GM03348 (cell line): Measurements from ENCODE around the gene SORCS3.

Source experiments
- DNase-seq: peaks from one replicate; pipeline ENCODE4 v3.0.0; 2012; ENCODE audit warnings: low spot score

SORCS3 gene

DNA sequence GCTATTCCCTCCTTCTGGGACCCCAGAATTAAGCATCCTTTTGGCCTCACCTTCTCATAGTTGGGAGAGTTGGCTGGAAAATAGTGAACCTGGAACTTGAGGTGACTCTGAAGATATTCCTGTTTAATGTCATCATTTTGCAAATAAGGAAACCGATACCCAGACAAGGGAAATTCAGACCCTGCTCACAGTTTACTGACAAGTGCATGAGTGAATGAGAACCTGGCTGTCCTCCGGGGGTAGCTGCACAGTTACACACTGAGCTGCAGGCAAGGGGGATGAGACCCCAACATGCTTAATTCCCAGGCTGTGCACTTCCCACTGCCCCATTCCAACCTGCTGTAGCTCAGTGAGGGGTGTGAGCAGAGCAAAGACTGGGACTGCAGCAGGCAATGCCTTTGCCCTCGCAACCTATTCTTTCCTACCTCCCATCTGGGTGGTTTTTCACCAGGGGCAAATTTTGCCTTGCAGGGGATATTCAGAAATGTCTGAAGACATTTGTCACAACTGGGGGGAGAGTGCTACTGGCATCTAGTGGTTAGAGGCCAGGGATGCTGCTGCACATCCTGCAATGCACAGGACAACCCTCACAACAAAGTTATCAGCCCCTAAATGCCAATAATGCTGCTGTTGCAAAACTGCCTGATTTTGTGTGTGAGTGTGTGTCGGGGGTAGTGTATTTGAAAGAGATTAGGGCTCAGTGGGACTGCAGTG is 136.2 kb downstream of the SORCS3 start:
- no peak for DNase-seq

GRCh38 chr10:104778371-104778770 is 137.3 kb downstream of the SORCS3 start:
- DNase-seq = no peak

DNA sequence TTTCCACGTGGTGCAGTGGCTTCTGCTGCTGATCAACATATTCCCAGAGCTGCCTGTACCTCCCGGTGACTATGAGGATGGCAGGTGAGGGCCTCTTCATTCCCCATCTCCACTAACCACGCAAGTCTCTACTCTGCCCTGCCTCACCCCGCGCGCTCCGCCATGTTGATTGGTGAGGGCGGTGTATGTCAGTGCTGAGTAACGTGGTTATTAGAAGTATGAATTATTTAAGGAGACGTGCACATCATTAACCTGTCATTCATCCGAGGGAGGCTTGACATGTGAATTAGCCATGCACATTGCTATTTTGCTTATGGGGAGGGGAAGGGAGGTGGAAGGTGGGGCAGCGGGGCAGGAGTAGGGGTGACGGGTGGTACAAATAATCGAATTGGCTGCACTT is 138.6 kb downstream of the SORCS3 start:
- DNase-seq = no peak

DNA sequence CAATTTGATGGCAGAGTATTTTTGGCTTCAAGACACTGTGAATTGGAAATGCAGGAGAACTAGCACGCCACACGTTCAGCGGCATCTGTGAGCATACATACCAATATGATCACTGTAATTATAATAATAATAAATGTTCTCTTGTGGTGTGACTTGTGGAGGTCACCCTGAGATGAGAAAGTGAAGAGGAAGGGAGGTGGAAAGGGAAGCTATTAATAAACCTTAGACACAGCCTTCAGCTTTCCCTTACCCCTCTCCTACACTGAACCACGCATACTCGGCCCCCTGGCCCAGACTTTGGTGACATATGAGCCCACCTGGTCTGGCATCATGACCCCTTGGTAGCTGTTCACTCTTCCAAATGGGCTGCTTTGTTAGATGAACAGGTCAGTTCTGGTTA is 139.1 kb downstream of the SORCS3 start:
- no peak for DNase-seq

GRCh38 chr10:104780946-104781595 is 140.0 kb downstream of the SORCS3 start:
- DNase-seq = no peak

DNA sequence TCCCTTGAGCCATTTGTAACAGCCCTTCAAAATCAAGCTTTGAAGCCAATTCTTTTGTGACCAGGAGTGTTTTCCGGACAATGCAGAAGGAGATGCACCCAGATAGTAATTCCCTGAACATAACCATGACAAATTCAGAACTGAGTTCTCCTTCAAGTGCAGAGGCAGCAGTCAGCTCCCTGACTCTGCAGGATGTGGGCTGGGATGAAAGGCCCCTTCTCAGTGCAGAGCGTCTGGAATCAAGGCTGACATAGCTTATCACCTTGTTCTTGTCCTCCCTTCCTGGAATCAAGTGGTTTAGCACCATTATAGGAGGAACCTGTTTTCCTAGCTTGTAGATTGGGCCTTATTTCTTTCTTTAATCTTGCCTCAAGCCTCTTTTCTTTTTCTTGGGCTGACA is 143.4 kb downstream of the SORCS3 start:
- DNase-seq = no peak

DNA sequence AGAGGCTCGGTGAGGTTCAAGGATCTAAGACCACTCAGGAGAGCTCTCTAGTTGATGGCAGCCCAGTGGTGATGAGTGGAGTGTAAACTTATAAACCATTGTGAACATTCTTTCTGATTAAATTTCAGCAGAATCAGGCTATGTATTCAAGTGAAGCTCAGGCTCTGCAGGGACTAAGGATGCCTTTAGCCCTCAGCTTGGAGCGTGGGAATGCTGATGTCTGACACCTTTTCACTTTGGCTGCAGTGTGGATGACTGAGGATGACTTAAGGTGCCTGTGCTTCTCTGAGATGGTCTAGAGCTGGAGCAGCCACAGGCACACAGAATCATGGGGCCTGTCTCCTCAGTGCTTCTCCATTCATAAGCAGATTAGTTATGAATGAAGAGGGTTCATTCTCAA is 150.4 kb downstream of the SORCS3 start:
- no peak for DNase-seq

- DNase-seq = no peak
These were observed 154.3 kb downstream of the SORCS3 start for GRCh38 chr10:104795411-104795810.

DNA sequence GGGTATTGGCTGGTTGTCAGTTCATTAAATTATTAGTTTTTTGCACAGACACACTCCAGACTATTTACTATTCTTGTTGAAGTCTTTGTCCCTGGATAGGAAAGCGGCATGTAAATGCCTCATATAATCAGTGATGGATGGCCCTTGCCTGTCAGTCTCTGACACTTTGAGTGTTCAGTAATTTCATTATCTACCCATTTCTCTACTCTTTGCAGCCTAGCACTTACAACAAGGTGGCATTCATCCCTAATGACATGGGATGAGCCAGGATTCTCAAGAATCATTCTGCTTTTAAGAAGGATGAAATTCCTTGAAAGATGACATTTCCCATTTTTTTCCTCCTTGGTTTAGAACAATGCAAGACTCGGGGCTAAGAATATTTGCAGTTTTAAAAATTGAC is 155.7 kb downstream of the SORCS3 start:
- no peak for DNase-seq

- no peak for DNase-seq
These were observed 161.9 kb downstream of the SORCS3 start for GRCh38 chr10:104802941-104803340.

DNA sequence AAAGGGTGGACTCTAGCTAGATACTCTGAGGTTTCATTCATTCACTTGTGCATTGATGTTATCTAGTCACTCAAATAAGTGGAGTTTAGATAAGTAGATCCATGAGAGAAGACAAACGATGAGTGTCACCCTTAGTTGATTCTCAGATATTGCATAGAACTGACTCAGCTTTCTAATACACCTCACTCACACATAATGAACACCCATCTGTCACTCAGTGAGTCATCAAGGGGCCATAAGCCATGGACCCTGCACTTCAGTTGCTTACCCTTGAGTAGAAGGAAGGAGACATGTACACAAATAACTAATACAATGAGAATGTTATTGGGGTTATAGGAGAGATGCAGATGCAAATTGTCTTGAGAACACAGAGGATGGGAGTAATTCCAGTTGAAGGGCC is 163.8 kb downstream of the SORCS3 start:
- no peak for DNase-seq

- no peak for DNase-seq
These were observed 165.7 kb downstream of the SORCS3 start for GRCh38 chr10:104806801-104807200.

DNA sequence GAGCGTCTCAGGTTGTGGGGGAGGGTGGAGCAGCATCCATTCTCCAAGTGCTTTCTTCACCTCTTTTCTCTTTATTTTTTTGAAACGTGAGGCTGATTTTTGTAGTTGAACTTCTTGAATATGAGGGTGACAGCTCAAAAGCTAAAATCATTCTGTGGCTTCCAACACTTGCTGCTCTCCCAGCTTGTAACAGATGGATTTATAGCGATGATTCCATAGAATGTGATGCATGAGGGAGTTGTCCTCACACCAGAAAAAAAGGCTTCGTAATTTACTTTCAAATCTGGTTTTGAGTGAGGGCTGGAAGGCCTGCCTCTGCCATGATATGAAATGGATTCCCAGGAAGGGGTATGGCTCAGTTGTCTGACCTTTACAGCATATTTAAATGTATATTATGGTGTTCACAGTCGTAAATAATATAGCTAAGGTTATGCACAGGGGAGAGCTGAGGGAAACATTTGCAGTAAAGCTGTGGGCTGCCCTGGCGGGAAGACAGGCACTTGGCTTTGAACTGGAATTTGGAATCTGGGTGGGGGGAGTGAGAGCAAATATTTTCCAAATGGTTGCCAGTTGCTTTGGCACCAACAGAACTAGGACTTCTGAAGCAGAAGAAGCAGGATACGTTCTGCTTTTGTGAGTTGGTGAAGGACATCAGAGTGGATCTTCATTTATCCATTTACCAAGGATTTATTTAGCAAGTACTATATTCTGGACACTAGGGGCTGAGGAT is 166.7 kb downstream of the SORCS3 start:
- no peak for DNase-seq

- no peak for DNase-seq
These were observed 168.4 kb downstream of the SORCS3 start for GRCh38 chr10:104809288-104810090.

DNA sequence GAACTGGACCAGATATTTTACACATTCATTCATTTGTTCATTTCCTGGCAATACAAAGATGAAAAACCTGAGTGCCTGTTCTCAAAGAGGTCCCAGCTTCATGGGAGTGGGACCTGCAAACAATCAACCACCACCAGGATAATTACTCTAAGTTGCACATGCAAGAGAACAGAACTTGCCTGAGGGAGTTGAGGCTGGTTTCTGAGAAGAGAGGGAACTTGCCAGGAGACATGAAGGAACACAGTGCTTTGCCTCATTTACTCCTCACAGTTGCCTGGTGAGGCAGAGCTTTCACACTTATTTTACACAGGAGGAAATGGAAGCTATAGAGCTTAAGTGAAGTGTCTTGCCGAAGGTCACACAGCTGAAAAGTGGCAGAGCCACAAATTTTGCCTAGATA is 170.1 kb downstream of the SORCS3 start:
- DNase-seq = no peak

DNA sequence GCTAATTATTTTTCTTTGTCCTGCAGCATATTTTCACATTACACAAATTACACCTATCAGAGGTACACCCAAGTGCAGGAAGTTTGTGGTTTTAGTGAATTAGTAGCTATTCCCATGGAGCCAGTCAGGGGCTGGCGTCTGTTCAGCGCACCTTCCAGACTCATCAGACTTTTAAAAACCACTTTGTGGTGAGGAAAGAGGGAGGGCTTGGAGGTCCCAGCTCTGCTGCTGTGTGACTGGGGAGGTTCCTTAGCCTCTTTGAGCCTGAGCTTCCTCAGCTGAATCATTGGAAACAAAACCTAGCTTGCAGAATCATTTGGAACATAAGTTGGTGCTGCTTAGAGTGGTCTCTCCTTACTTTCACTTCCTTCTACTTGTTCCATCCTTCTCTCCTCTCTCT is 175.4 kb downstream of the SORCS3 start:
- DNase-seq = no peak

GRCh38 chr10:104819731-104820130 is 178.6 kb downstream of the SORCS3 start:
- DNase-seq = no peak

- DNase-seq = no peak
These were observed 181.0 kb downstream of the SORCS3 start for GRCh38 chr10:104822088-104822487.

- DNase-seq = peak; percentile 17
These were observed 183.4 kb downstream of the SORCS3 start for GRCh38 chr10:104824380-104825006.

- no peak for DNase-seq
These were observed 190.2 kb downstream of the SORCS3 start for GRCh38 chr10:104831272-104831671.

GRCh38 chr10:104834580-104834979 is 193.5 kb downstream of the SORCS3 start:
- DNase-seq = no peak

GRCh38 chr10:104835422-104835821 is 194.3 kb downstream of the SORCS3 start:
- DNase-seq = no peak
